ENCODE results near the gene NBEA.

Gene NBEA

DNA sequence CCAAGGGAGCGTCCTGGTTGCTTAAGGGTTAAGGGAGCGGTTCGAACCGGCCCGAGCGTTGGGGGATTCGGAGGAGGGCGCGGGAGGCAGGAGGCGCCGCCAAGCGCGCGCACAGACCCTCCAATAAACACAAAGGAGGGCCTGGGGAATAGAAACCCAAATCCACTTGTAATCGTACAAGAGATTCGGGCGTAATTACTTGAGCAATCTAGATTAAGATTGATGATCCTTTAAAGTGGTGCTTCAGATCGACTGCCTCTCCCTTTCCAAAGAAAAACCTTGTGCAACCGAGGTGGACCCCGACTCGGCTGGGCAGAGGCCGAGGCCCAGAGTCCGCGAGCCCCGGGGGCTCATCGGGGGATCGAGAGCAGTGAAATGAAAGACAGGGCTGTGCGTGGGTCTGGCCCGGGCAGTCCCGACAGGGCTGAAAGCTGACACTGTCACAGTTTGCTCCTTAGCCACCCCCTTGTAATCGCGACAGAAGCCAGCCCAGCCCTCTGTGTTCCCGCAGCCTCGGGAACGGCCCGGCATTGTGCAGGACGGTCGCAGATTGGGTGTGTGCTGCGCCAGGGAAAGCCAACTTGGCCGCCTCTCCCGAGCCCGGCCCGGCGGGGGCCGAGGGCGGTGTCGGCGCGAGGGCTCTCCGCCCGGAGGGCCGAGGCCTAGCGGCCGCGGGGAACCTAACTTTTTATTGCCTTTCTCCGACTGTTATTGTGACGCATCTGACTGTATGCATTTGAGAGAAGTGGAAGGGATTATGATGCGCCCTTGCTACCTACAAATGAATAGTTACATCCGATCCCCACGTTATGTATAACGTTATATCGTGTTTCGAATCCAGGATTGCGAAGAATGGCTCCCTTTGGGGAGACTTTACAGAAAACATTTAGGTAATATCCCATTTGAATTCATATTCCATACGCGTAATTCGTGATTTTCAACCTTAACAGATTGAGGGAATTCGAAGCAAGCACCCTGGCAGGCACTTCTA, 528.9 kb downstream of the NBEA start:
- no peak for DNase-seq (ENCODE audit: low read depth)
- no peak overlapping the region for H3K4me3 ChIP-seq (ENCODE audit: low read depth, low read length)
- TF ChIP-seq, protein P1, sequence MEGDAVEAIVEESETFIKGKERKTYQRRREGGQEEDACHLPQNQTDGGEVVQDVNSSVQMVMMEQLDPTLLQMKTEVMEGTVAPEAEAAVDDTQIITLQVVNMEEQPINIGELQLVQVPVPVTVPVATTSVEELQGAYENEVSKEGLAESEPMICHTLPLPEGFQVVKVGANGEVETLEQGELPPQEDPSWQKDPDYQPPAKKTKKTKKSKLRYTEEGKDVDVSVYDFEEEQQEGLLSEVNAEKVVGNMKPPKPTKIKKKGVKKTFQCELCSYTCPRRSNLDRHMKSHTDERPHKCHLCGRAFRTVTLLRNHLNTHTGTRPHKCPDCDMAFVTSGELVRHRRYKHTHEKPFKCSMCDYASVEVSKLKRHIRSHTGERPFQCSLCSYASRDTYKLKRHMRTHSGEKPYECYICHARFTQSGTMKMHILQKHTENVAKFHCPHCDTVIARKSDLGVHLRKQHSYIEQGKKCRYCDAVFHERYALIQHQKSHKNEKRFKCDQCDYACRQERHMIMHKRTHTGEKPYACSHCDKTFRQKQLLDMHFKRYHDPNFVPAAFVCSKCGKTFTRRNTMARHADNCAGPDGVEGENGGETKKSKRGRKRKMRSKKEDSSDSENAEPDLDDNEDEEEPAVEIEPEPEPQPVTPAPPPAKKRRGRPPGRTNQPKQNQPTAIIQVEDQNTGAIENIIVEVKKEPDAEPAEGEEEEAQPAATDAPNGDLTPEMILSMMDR (IDR thresholded peaks at IDR 0.05; ENCODE audit: low read depth, low read length, missing control alignments) = no peak

DNA sequence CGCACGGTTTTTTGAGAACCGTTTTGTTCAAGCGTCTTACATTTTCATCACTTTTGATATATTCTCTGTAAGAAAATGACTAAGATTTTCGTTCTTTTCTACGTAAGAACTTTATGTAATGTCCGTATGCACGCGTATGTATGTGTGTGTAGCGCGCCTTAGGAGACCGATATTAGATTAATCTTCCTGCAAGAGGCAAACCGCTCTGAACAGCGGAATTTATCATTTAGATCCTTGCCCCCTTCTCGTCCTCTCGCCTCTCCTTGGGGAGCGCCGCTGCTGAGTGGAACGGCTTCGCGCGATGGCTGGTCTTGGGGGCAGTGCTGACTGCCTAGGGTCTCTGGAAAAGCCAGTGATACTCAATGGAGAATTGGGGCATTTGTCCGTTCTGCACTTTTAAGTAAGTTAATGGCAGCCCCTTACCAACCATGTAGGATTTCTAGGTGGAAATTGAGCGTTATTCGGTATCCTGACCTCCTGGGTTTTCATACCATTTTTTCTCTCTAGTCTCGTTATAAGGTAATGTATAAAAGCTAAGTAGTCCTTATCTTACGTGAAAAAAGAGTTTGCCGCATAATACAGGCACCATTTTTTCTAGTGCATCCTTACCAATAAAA, 529.7 kb downstream of the NBEA start:
- DNase-seq (ENCODE audit: low read depth) = no peak
- H3K4me3 ChIP-seq (ENCODE audit: low read depth, low read length) = no peak overlapping the region
- TF ChIP-seq, protein P1 (IDR thresholded peaks at IDR 0.05; ENCODE audit: low read depth, low read length, missing control alignments) = no peak

DNA sequence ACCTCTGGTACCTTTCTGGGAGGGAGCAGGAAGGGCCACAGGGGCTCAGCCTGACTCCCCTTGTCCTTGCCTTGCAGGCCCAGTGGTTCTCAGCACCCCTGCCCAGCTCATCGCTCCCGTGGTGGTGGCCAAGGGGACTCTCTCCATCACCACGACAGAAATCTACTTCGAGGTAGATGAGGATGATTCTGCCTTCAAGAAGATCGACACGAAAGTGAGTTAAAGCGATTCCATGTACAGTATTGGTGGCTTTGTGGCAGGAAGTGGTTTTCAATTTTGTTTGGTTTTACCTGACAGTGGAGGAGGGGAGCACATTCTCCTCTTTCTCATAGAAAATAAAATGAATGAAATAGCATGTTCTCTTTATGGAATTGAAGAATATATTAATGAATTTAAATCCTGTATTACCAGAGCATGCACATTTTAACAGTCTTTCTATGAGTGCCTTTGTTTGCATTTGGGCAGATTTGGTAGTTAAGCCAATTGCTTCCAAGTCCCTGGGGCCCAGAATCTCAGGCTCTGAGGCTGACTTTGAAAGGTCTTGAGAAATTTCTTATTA, 530.3 kb downstream of the NBEA start:
- H3K4me3 ChIP-seq (ENCODE audit: low read depth, low read length) = no peak overlapping the region
- TF ChIP-seq, protein P1 (IDR thresholded peaks at IDR 0.05; ENCODE audit: low read depth, low read length, missing control alignments) = no peak
- DNase-seq (ENCODE audit: low read depth) = no peak

DNA sequence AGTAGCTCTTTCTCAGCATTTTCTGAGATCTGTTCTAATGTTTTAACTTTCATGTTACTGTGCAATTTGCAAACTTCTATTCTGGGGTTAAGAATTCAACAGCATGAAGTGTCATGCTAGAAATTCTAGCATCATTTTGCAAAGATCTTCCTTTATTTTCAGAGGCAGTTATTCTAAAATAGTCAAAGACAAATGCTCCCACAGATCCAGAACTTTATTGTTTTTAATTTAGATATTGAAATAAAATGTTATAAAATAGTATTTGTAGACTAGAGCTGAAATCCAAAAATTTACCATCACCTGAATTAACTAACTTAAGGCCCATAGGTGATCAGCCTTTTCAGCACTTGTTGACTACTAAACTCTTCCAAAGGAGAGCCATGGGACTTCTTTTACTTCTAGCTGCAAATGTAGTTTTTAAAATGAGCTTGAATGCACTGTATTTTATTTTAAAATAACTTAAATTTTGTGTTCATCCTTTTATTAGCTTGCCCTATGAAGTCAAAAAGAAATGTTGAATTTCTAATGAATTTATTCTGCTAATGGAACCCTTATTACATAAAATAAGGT, 531.2 kb downstream of the NBEA start:
- TF ChIP-seq, protein P1 (IDR thresholded peaks at IDR 0.05; ENCODE audit: low read depth, low read length, missing control alignments) = no peak
- no peak for DNase-seq (ENCODE audit: low read depth)
- no peak overlapping the region for H3K4me3 ChIP-seq (ENCODE audit: low read depth, low read length)

DNA sequence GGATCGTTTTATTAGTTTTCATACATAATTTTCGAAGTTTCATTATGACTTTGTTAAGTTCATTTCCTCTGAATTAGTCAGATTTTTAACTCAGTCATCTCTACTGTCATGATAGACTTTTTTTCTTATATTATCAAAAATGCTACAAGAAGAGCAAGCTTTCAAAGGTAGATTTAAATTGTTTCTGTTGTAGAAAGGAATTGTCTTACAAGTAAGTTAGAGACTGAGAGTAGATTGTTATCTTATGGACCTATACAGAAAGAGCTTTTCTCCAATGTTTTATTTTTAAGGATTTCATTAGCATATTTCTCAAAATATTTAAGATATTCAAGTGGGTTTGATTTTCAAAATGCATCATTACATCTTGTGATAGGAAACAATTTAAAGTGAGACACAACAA, 531.7 kb downstream of the NBEA start:
- H3K4me3 ChIP-seq (ENCODE audit: low read depth, low read length) = no peak overlapping the region
- no peak for DNase-seq (ENCODE audit: low read depth)
- TF ChIP-seq, protein P1 (IDR thresholded peaks at IDR 0.05; ENCODE audit: low read depth, low read length, missing control alignments) = no peak

DNA sequence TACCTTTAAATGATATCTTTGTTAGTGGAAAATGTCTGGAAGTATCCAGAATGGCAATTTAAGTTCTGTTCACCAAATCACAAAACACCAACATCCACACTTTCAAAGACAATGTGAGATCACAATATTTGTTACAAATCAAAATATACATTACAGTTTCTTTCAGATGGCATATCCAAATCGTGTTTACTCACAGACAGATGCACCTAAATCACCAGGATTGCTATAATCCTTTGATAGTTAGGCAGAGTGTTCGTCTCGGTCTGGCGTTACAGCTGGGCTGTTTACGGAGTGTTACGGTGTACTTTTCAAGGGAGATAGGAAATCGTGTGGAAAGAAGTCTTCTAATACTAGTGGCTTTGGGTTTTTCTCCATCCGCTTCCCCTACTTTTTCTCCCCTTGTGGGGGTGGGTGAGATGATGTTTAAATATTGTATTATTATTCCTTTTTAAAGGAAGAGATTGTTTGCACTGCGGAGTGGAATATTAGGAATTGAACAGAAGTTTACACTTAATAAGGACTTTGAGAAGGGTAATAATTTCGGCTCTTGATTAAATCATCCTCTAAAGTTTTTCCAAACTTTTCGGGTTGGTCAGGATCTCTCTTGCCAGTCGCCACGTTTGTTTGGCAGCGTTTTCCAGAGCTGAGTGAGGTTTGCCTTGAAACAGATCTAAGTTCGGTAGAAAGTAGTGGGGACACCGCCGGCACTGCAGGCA, 532.6 kb downstream of the NBEA start:
- no peak for DNase-seq (ENCODE audit: low read depth)
- no peak overlapping the region for H3K4me3 ChIP-seq (ENCODE audit: low read depth, low read length)
- TF ChIP-seq, protein P1 (IDR thresholded peaks at IDR 0.05; ENCODE audit: low read depth, low read length, missing control alignments) = no peak
